ENCODE results near the gene C15orf61. TPM values are rescaled to one million over a fixed set of nuclear protein-coding genes. Genes with fewer than 3 reads are reported as not detected.

Gene C15orf61
- total RNA-seq, 1 donor from 2014 or later, result 13.8 TPM

DNA sequence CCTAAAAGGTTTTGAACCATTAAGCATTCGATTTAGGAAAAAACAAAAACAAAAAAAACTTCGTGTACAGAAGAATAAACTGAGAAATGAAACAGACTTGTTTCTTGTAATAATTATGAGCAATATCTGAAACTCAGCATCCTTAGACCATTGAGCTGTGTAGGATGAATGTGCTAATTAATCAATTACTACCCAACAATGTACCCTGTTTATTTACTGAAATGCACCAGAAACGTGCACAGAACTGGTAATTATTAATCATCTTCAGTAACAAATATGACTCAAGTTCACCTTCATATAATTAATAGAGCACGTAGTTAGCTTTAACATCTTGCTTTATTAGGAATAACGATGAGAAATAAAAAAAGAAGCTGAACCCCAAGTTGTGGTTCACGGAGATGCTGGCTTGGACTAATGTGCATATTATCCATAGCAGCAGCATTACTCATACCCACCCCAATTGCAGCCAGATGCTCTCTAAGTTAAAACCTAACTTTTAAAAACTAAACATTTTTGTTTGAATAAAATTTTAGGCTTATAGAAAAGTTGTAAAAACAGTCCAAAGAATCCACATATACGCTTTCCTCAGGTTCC, 10.2 kb upstream of the C15orf61 start:
- Histone ChIP-seq H3K4me1 (no peaks in the 10 kb centered on the region), H3K9me3 (replicated peaks) (no peaks in the 10 kb centered on the region), H3K4me3 (no peak overlapping the region), H3K27ac (replicated peaks) (no peak overlapping the region), H3K36me3 (peaks cover 41% of the 10 kb centered on the region), H3K27me3 (ENCODE audit: low read depth) (no peaks in the 10 kb centered on the region)
- no peak for DNase-seq
- intact Hi-C loops (cut with micrococcal nuclease), result no loop called here
- TF ChIP-seq, protein P1, sequence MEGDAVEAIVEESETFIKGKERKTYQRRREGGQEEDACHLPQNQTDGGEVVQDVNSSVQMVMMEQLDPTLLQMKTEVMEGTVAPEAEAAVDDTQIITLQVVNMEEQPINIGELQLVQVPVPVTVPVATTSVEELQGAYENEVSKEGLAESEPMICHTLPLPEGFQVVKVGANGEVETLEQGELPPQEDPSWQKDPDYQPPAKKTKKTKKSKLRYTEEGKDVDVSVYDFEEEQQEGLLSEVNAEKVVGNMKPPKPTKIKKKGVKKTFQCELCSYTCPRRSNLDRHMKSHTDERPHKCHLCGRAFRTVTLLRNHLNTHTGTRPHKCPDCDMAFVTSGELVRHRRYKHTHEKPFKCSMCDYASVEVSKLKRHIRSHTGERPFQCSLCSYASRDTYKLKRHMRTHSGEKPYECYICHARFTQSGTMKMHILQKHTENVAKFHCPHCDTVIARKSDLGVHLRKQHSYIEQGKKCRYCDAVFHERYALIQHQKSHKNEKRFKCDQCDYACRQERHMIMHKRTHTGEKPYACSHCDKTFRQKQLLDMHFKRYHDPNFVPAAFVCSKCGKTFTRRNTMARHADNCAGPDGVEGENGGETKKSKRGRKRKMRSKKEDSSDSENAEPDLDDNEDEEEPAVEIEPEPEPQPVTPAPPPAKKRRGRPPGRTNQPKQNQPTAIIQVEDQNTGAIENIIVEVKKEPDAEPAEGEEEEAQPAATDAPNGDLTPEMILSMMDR (IDR thresholded peaks at IDR 0.05; ENCODE audit: borderline replicate concordance), result no peak

DNA sequence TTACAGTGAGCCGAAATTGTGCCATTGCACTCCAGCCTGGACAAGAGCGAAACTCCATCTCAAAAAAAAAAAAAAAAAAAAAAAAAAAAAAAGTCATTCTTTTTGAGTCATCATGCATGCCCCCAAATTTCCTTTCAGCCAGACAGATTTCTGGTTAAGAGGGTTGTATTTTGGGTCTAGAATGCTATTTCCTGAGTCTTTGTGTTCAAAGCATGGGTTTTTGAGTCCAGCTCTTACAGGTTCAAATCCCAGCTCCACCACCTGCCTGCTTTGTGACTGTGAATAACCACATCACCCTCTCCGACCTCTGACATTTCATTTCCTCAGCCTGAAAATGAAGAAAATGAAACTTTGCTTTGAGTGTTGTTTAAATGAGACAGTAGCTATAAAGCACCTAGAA, 9.3 kb upstream of the C15orf61 start:
- H3K9me3 ChIP-seq (replicated peaks), result no peaks in the 10 kb centered on the region
- no peak overlapping the region for H3K27ac ChIP-seq (replicated peaks)
- TF ChIP-seq, protein P1 (IDR thresholded peaks at IDR 0.05; ENCODE audit: borderline replicate concordance), result no peak
- DNase-seq, result no peak
- no peaks in the 10 kb centered on the region for H3K4me1 ChIP-seq
- no peaks in the 10 kb centered on the region for H3K27me3 ChIP-seq (ENCODE audit: low read depth)
- no peak overlapping the region for H3K4me3 ChIP-seq
- intact Hi-C loops (cut with micrococcal nuclease), result no loop called here
- peaks cover 43% of the 10 kb centered on the region for H3K36me3 ChIP-seq

DNA sequence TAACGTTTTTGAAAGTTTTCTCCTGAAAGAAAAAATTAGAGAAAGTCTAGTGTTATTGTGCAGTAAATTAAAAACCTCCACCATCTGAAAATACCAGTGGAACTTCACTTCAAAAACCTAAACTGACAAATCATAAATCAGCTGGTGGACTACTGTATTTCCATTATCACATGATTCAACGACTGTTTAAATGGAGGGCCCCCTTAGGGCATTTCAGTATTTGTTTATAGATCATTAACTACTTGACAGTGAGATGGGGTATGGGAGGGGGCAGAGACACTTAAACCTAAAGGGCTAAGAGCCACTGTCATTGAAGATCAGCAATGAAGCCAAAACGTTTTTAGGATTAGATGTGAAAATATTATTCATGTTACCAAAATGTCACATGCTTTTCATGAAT, 8.8 kb upstream of the C15orf61 start:
- TF ChIP-seq, protein P1 (IDR thresholded peaks at IDR 0.05; ENCODE audit: borderline replicate concordance), result no peak
- Histone ChIP-seq H3K4me3 (no peak overlapping the region), H3K4me1 (no peaks in the 10 kb centered on the region), H3K27me3 (ENCODE audit: low read depth) (no peaks in the 10 kb centered on the region), H3K27ac (replicated peaks) (no peak overlapping the region), H3K36me3 (peaks cover 43% of the 10 kb centered on the region), H3K9me3 (replicated peaks) (no peaks in the 10 kb centered on the region)
- DNase-seq, result no peak
- intact Hi-C loops (cut with micrococcal nuclease), result no loop called here

DNA sequence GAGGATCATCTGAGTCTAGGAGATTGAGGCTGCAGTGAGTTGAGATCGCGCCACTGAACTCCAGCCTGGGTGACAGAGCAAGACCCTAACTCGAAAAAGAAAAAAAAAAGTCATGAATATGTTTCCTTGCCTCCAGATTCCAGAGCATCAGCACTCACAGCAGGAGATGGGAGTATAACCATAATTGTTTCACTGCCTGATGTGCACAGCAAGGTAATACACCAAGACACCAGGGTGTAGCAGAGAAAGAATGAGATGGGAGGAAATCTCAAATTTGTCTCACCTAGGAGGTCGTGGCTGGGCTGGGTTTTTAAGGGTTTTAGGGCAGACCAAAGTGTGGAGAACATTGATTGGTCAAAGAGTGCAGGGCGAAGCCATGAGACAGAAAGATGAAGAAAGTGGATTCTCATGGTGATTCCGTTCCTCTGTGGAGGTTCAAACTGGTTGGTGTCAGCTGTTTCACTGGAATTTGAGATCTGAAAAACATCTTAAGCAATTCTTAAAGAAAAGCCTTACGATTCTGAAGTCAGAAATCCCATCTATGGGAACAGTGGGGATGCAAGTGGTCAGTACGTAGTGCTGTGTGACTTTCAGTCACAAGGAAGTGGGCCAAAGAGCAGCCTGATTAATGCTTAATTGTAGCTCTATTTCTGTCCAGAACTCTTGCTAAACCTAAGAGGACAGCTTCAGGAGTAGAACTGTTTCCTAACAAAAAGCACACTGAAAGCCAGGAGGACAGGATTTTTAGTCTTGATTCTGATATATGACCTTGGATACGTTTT, 7.8 kb upstream of the C15orf61 start:
- Histone ChIP-seq H3K27me3 (ENCODE audit: low read depth) (no peaks in the 10 kb centered on the region), H3K4me1 (no peaks in the 10 kb centered on the region), H3K9me3 (replicated peaks) (no peaks in the 10 kb centered on the region), H3K36me3 (peaks cover 43% of the 10 kb centered on the region), H3K4me3 (no peak overlapping the region), H3K27ac (replicated peaks) (no peak overlapping the region)
- intact Hi-C loops (cut with micrococcal nuclease), result no loop called here
- TF ChIP-seq, protein P1 (IDR thresholded peaks at IDR 0.05; ENCODE audit: borderline replicate concordance), result no peak
- DNase-seq, result no peak

DNA sequence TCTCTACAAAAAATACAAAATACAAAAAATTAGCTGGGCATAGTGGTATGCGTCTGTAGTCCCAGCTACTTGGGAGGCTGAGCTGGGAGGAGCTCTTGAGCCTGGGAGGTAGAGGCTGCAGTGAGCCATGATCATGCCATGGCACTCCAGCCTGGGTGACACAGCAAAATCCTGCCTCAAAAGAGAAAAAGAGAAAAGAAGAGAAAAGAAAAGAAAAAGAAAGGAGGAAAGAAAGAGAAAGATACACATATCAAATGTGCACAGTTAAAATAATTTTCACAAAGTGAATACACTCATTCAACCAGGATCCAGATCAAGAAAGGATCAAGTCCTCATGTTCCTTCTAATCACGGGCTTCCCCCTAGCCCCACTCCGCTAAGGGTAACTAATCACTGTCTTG, 5.8 kb upstream of the C15orf61 start:
- TF ChIP-seq, protein P1 (IDR thresholded peaks at IDR 0.05; ENCODE audit: borderline replicate concordance), result no peak
- Histone ChIP-seq H3K27me3 (ENCODE audit: low read depth) (no peaks in the 10 kb centered on the region), H3K4me1 (no peaks in the 10 kb centered on the region), H3K27ac (replicated peaks) (no peak overlapping the region), H3K36me3 (peaks cover 43% of the 10 kb centered on the region), H3K9me3 (replicated peaks) (no peaks in the 10 kb centered on the region), H3K4me3 (no peak overlapping the region)
- intact Hi-C loops (cut with micrococcal nuclease), result no loop called here
- DNase-seq, result no peak
